ENCODE measurements around the gene ICOS.

ICOS gene

GRCh38 chr2:203999835-204000234 is 63.3 kb downstream of the ICOS start:
- H3K4me3 ChIP-seq (ENCODE audit: low read depth, low read length): no peak overlapping the region
- H3K27ac ChIP-seq: no peak overlapping the region
- H3K4me2 ChIP-seq (ENCODE audit: low read length): no peak overlapping the region
- H3K9me3 ChIP-seq (ENCODE audit: control insufficient read depth, low read length): no peaks in the 10 kb centered on the region
- no peak overlapping the region for H3K9ac ChIP-seq
- no peaks in the 10 kb centered on the region for H3K79me2 ChIP-seq
- H3K27me3 ChIP-seq (ENCODE audit: control insufficient read depth, insufficient read depth, low read length): no peaks in the 10 kb centered on the region
- H3K4me1 ChIP-seq: no peaks in the 10 kb centered on the region
- H2AFZ ChIP-seq: no peak overlapping the region
- TF ChIP-seq CTCF (IDR thresholded peaks at IDR 0.05): no peak
- no peaks in the 10 kb centered on the region for H3K36me3 ChIP-seq (ENCODE audit: control insufficient read depth, insufficient read depth, low read length)

GRCh38 chr2:204000446-204000845 is 63.9 kb downstream of the ICOS start:
- no peak overlapping the region for H3K4me3 ChIP-seq (ENCODE audit: low read depth, low read length)
- no peaks in the 10 kb centered on the region for H3K36me3 ChIP-seq (ENCODE audit: control insufficient read depth, insufficient read depth, low read length)
- no peak overlapping the region for H3K9ac ChIP-seq
- no peak overlapping the region for H3K4me2 ChIP-seq (ENCODE audit: low read length)
- no peak for TF ChIP-seq CTCF (IDR thresholded peaks at IDR 0.05)
- no peak overlapping the region for H2AFZ ChIP-seq
- no peaks in the 10 kb centered on the region for H3K79me2 ChIP-seq
- no peak overlapping the region for H3K27ac ChIP-seq
- no peaks in the 10 kb centered on the region for H3K4me1 ChIP-seq
- H3K27me3 ChIP-seq (ENCODE audit: control insufficient read depth, insufficient read depth, low read length): no peaks in the 10 kb centered on the region
- no peaks in the 10 kb centered on the region for H3K9me3 ChIP-seq (ENCODE audit: control insufficient read depth, low read length)

GRCh38 chr2:204003276-204003990 is 66.9 kb downstream of the ICOS start:
- Histone ChIP-seq H3K27me3 (ENCODE audit: control insufficient read depth, insufficient read depth, low read length) (no peaks in the 10 kb centered on the region), H3K36me3 (ENCODE audit: control insufficient read depth, insufficient read depth, low read length) (no peaks in the 10 kb centered on the region), H3K9ac (no peak overlapping the region), H3K4me2 (ENCODE audit: low read length) (no peak overlapping the region), H3K79me2 (no peaks in the 10 kb centered on the region), H3K27ac (no peak overlapping the region), H3K9me3 (ENCODE audit: control insufficient read depth, low read length) (no peaks in the 10 kb centered on the region), H3K4me1 (no peaks in the 10 kb centered on the region), H2AFZ (no peak overlapping the region), H3K4me3 (ENCODE audit: low read depth, low read length) (no peak overlapping the region)
- TF ChIP-seq CTCF (IDR thresholded peaks at IDR 0.05): no peak

- no peaks in the 10 kb centered on the region for H3K36me3 ChIP-seq (ENCODE audit: control insufficient read depth, insufficient read depth, low read length)
- no peak overlapping the region for H3K27ac ChIP-seq
- H3K79me2 ChIP-seq: no peaks in the 10 kb centered on the region
- no peak overlapping the region for H3K9ac ChIP-seq
- H3K4me1 ChIP-seq: no peaks in the 10 kb centered on the region
- no peaks in the 10 kb centered on the region for H3K9me3 ChIP-seq (ENCODE audit: control insufficient read depth, low read length)
- no peak overlapping the region for H3K4me2 ChIP-seq (ENCODE audit: low read length)
- H2AFZ ChIP-seq: no peak overlapping the region
- no peak for TF ChIP-seq CTCF (IDR thresholded peaks at IDR 0.05)
- no peak overlapping the region for H3K4me3 ChIP-seq (ENCODE audit: low read depth, low read length)
- no peaks in the 10 kb centered on the region for H3K27me3 ChIP-seq (ENCODE audit: control insufficient read depth, insufficient read depth, low read length)
Observed at GRCh38 chr2:204004912-204005311, 68.3 kb downstream of the ICOS start.
